HG02571 (cell line): ENCODE data around the gene FAM117A.
"Not testable (repeated sequence)": the region's sequence is repeated elsewhere in the genome, so short reads cannot be mapped to it uniquely, and the experiment has no call there.

ENCODE experiments used
- ATAC-seq: cut with Tn5 transposase; IDR thresholded peaks from one replicate; pipeline ENCODE4 v1.9.1; 2021; ENCODE audit warnings: mild to moderate bottlenecking, moderate library complexity; ENCODE audit not compliant: unreplicated experiment

The FAM117A gene

GRCh38 chr17:49741692-49742076, 22.2 kb downstream of the FAM117A start:
- no peak for ATAC-seq

- peak; percentile 50 for ATAC-seq
Observed at GRCh38 chr17:49741009-49741691, 22.8 kb downstream of the FAM117A start.

- no peak for ATAC-seq
Observed at GRCh38 chr17:49739641-49740271, 24.2 kb downstream of the FAM117A start.

- ATAC-seq: no peak
Observed at GRCh38 chr17:49738456-49739163, 25.3 kb downstream of the FAM117A start.

- no peak for ATAC-seq
Observed at GRCh38 chr17:49734515-49735490, 29.1 kb downstream of the FAM117A start.

GRCh38 chr17:49731435-49731831, 32.5 kb downstream of the FAM117A start:
- ATAC-seq: no peak

GRCh38 chr17:49730785-49731434, 33.0 kb downstream of the FAM117A start:
- no peak for ATAC-seq

- ATAC-seq: no peak
Observed at GRCh38 chr17:49730078-49730784, 33.7 kb downstream of the FAM117A start.

GRCh38 chr17:49729069-49729468, 34.9 kb downstream of the FAM117A start:
- no peak for ATAC-seq

GRCh38 chr17:49728425-49728824, 35.5 kb downstream of the FAM117A start:
- ATAC-seq: no peak

- no peak for ATAC-seq
Observed at GRCh38 chr17:49727380-49727779, 36.6 kb downstream of the FAM117A start.

- ATAC-seq: no peak
Observed at GRCh38 chr17:49725452-49726130, 38.3 kb downstream of the FAM117A start.

- ATAC-seq: not testable (repeated sequence)
Observed at GRCh38 chr17:49724552-49724951, 39.4 kb downstream of the FAM117A start.

- ATAC-seq: no peak
Observed at GRCh38 chr17:49723423-49723822, 40.5 kb downstream of the FAM117A start.

- no peak for ATAC-seq
Observed at GRCh38 chr17:49722066-49722465, 41.9 kb downstream of the FAM117A start.

GRCh38 chr17:49717371-49717861, 46.5 kb downstream of the FAM117A start:
- no peak for ATAC-seq

GRCh38 chr17:49716668-49717364, 47.1 kb downstream of the FAM117A start:
- no peak for ATAC-seq

GRCh38 chr17:49715717-49716279, 48.1 kb downstream of the FAM117A start:
- ATAC-seq: no peak
